HL-60 (cell line): ENCODE results near the gene RSPO4.

ENCODE experiments used
- DNase-seq, 2 experiments: peaks; one replicate each; pipeline ENCODE4 v3.0.0-alpha.2; 2010 to 2020; ENCODE audit warnings: low read depth in 1 of 2, low spot score in 1 of 2
- H3K27ac ChIP-seq: fragments of 250-450 bp; sonication (Bioruptor Pico); replicated peaks from 2 replicates; pipeline ENCODE4 v1.5.1; 2020; ENCODE audit warnings: mild to moderate bottlenecking, moderate library complexity
- H3K27me3 ChIP-seq: fragments of 250-450 bp; sonication (Bioruptor Pico); 2 replicates; pipeline ENCODE4 v1.5.1; 2021; ENCODE audit warnings: mild to moderate bottlenecking, moderate library complexity; ENCODE audit not compliant: insufficient read depth, poor library complexity, severe bottlenecking
- H3K4me3 ChIP-seq: replicated peaks from 2 replicates; pipeline ENCODE4 v1.5.1; 2011; ENCODE audit warnings: mild to moderate bottlenecking, control low read depth, low read length; ENCODE audit not compliant: insufficient read depth
- GABPA ChIP-seq: IDR thresholded peaks from 2 replicates; pipeline ENCODE4 v1.6.1; 2012; ENCODE audit warnings: low read depth
- POLR2AphosphoS5 ChIP-seq: IDR thresholded peaks from 2 replicates; pipeline ENCODE4 v1.6.1; 2012; ENCODE audit warnings: low read depth
- SPI1 ChIP-seq: IDR thresholded peaks from 2 replicates; pipeline ENCODE4 v1.6.1; 2012; ENCODE audit warnings: low read depth, mild to moderate bottlenecking, borderline replicate concordance
- TF ChIP-seq, protein P1 (sequence below): IDR thresholded peaks from one replicate; pipeline ENCODE4 v1.5.1; 2011; ENCODE audit warnings: low read length, control low read depth, inconsistent platforms; ENCODE audit not compliant: insufficient read depth
- TF ChIP-seq, protein P2 (sequence below): IDR thresholded peaks from 2 replicates; pipeline ENCODE4 v1.6.1; 2012; ENCODE audit warnings: low read depth; ENCODE audit not compliant: insufficient replicate concordance

Gene RSPO4

DNA sequence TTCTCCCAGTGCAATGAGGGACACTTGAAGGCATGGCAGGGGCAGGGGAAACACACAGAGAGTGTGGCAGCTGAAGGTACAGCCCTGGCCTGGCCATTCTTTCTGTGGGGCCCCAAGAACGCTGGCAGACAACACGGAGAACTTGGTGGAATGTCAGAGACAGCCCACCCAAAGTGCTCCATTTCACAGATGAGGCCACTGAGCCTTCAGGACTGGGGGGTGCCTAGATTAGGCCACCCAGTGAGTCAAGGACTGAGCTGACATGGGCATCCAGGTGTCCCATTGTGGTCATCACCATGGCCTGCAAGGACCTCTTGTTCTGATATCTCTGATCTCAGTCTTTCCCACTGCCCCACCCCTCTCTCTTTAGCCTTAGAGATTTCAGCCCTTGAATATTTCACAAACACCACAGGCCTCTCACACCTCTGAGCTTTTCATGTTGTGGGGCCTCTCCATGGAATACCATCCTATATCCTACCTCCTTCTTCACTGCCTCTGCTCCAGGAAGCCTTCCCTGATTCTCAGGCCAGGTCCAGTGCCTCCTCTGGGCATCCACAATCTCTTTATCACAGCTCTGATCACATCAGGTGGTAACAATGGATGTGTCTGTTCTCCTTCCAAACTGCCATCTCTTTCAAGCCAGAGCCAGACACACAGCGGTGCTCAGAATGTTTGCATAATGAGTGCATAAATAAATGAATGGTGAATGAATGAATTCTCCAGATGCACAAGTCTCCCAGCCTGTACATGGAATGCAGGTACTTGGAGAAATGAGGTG lies 2.0 kb upstream of the RSPO4 start:
- peaks cover 32% of the 10 kb centered on the region for H3K27me3 ChIP-seq

DNA sequence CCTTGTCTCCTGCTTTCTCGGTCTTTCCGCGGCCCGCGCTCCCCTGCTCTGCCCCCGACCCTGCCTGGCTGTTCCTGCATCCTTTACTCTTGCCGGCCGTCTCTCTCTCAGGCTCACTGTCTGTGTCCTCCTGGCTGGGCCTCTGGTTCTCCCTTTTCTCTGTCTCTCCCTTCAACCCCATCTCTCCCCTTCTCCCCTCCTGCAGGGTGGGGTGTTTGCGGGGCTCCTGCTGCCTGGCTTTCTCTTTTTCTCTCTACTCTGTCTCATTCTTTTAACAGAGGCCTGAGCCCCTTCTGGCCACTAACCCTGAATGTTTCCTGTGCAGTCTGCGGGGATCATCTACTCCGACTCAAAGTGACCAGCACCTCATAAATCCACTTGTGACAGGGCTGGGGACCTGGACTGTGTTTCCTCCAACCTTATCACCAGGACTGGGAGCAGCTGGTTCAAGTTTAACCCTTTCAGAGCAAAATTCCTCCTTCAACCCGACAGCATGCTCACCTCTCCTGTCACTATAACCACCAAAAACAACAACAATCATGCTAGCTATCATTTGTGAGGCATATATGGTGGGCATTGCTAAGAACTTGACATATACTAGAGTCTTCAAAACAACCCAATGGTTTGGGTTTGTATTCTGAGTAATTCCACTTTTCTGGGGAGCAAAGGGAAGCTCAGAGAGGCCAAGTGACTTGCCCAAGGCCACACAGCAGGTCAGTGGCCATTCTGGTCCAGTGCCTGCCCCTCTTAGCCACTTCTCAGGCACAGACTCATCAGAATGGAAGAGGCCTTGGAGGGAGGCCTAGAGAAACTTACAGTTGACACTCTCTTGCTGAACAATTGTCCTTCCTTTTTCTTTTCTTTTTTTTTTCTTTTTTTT lies 811 bp upstream of the RSPO4 start:
- H3K27ac ChIP-seq: no peak overlapping the region
- no peak overlapping the region for H3K4me3 ChIP-seq
- TF ChIP-seq GABPA: no peak
- TF ChIP-seq, protein P1, sequence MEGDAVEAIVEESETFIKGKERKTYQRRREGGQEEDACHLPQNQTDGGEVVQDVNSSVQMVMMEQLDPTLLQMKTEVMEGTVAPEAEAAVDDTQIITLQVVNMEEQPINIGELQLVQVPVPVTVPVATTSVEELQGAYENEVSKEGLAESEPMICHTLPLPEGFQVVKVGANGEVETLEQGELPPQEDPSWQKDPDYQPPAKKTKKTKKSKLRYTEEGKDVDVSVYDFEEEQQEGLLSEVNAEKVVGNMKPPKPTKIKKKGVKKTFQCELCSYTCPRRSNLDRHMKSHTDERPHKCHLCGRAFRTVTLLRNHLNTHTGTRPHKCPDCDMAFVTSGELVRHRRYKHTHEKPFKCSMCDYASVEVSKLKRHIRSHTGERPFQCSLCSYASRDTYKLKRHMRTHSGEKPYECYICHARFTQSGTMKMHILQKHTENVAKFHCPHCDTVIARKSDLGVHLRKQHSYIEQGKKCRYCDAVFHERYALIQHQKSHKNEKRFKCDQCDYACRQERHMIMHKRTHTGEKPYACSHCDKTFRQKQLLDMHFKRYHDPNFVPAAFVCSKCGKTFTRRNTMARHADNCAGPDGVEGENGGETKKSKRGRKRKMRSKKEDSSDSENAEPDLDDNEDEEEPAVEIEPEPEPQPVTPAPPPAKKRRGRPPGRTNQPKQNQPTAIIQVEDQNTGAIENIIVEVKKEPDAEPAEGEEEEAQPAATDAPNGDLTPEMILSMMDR: no peak
- TF ChIP-seq SPI1: no peak
- no peak for TF ChIP-seq POLR2AphosphoS5
- TF ChIP-seq, protein P2, sequence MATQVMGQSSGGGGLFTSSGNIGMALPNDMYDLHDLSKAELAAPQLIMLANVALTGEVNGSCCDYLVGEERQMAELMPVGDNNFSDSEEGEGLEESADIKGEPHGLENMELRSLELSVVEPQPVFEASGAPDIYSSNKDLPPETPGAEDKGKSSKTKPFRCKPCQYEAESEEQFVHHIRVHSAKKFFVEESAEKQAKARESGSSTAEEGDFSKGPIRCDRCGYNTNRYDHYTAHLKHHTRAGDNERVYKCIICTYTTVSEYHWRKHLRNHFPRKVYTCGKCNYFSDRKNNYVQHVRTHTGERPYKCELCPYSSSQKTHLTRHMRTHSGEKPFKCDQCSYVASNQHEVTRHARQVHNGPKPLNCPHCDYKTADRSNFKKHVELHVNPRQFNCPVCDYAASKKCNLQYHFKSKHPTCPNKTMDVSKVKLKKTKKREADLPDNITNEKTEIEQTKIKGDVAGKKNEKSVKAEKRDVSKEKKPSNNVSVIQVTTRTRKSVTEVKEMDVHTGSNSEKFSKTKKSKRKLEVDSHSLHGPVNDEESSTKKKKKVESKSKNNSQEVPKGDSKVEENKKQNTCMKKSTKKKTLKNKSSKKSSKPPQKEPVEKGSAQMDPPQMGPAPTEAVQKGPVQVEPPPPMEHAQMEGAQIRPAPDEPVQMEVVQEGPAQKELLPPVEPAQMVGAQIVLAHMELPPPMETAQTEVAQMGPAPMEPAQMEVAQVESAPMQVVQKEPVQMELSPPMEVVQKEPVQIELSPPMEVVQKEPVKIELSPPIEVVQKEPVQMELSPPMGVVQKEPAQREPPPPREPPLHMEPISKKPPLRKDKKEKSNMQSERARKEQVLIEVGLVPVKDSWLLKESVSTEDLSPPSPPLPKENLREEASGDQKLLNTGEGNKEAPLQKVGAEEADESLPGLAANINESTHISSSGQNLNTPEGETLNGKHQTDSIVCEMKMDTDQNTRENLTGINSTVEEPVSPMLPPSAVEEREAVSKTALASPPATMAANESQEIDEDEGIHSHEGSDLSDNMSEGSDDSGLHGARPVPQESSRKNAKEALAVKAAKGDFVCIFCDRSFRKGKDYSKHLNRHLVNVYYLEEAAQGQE: no peak
- DNase-seq: no peak
- peaks cover 32% of the 10 kb centered on the region for H3K27me3 ChIP-seq

More for the DNA sequence above, 2.0 kb upstream of the RSPO4 start:
- TF ChIP-seq, protein P1: no peak
- TF ChIP-seq POLR2AphosphoS5 (no peak), SPI1 (no peak), GABPA (no peak)
- TF ChIP-seq, protein P2: no peak
- Histone ChIP-seq H3K27ac (no peak overlapping the region), H3K4me3 (no peak overlapping the region)
- DNase-seq: no peak

DNA sequence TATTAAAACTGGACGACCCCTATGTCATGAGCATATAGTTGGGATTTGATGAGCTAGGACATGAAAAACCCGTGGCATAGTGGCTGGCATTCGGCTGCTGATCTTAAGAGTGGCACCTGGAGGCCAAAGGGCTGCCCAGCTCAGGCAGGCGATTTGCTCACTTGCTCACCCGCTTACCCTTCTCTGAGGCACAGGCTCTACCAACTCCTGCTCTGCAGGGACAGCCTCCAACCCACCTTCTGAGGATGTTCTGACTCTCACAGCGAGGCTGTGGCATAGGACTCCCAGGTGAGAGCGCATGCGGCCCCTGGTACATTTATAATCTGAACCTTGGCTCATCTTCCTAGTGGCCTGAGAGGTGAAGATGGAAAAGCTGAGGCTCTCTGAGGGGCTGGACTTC lies 995 bp downstream of the RSPO4 start:
- TF ChIP-seq, protein P1: no peak
- TF ChIP-seq, protein P2: no peak
- TF ChIP-seq POLR2AphosphoS5 (no peak), GABPA (no peak), SPI1 (no peak)
- Histone ChIP-seq H3K27me3 (peaks cover 32% of the 10 kb centered on the region), H3K4me3 (no peak overlapping the region), H3K27ac (no peak overlapping the region)
- no peak for DNase-seq
